Measurements from ENCODE around the gene MTCL1.

Gene MTCL1

GRCh38 chr18:8722946-8723820 is 17.8 kb downstream of the MTCL1 start:
- in situ Hi-C loops (cut with HindIII; ENCODE audit: low pct_unique_long_range_greater_than_20kb, low sequenced_read_pairs) = no loop called here
- TF ChIP-seq JUND (IDR thresholded peaks at IDR 0.05; ENCODE audit: low read depth) = no peak
- DNase-seq (ENCODE audit: low read depth in 1 of 2, low spot score in 1 of 2) = no peak

- no peak for DNase-seq (ENCODE audit: low read depth in 1 of 2, low spot score in 1 of 2)
- in situ Hi-C loops (cut with HindIII; ENCODE audit: low pct_unique_long_range_greater_than_20kb, low sequenced_read_pairs) = no loop called here
- no peak for TF ChIP-seq JUND (IDR thresholded peaks at IDR 0.05; ENCODE audit: low read depth)
These were observed 19.1 kb downstream of the MTCL1 start for GRCh38 chr18:8724452-8724851.

GRCh38 chr18:8726281-8726680 is 20.9 kb downstream of the MTCL1 start:
- in situ Hi-C loops (cut with HindIII; ENCODE audit: low pct_unique_long_range_greater_than_20kb, low sequenced_read_pairs) = no loop called here
- TF ChIP-seq JUND (IDR thresholded peaks at IDR 0.05; ENCODE audit: low read depth) = no peak

GRCh38 chr18:8726963-8727705 is 21.8 kb downstream of the MTCL1 start:
- DNase-seq (ENCODE audit: low read depth in 1 of 2, low spot score in 1 of 2) = no peak
- TF ChIP-seq JUND (IDR thresholded peaks at IDR 0.05; ENCODE audit: low read depth) = no peak
- in situ Hi-C loops (cut with HindIII; ENCODE audit: low pct_unique_long_range_greater_than_20kb, low sequenced_read_pairs) = no loop called here

More at GRCh38 chr18:8726281-8726680, 20.9 kb downstream of the MTCL1 start:
- DNase-seq (ENCODE audit: low read depth in 1 of 2, low spot score in 1 of 2) = no peak

- TF ChIP-seq JUND (IDR thresholded peaks at IDR 0.05; ENCODE audit: low read depth) = no peak
- DNase-seq (ENCODE audit: low read depth in 1 of 2, low spot score in 1 of 2) = no peak
- in situ Hi-C loops (cut with HindIII; ENCODE audit: low pct_unique_long_range_greater_than_20kb, low sequenced_read_pairs) = no loop called here
These were observed 24.9 kb downstream of the MTCL1 start for GRCh38 chr18:8730080-8730827.

GRCh38 chr18:8732442-8733360 is 27.3 kb downstream of the MTCL1 start:
- in situ Hi-C loops (cut with HindIII; ENCODE audit: low pct_unique_long_range_greater_than_20kb, low sequenced_read_pairs) = no loop called here
- TF ChIP-seq JUND (IDR thresholded peaks at IDR 0.05; ENCODE audit: low read depth) = no peak
- DNase-seq (ENCODE audit: low read depth in 1 of 2, low spot score in 1 of 2) = no peak

GRCh38 chr18:8734496-8734895 is 29.1 kb downstream of the MTCL1 start:
- TF ChIP-seq JUND (IDR thresholded peaks at IDR 0.05; ENCODE audit: low read depth) = no peak
- DNase-seq (ENCODE audit: low read depth in 1 of 2, low spot score in 1 of 2) = no peak
- in situ Hi-C loops (cut with HindIII; ENCODE audit: low pct_unique_long_range_greater_than_20kb, low sequenced_read_pairs) = no loop called here

GRCh38 chr18:8735274-8735673 is 29.9 kb downstream of the MTCL1 start:
- no peak for TF ChIP-seq JUND (IDR thresholded peaks at IDR 0.05; ENCODE audit: low read depth)
- in situ Hi-C loops (cut with HindIII; ENCODE audit: low pct_unique_long_range_greater_than_20kb, low sequenced_read_pairs) = no loop called here

GRCh38 chr18:8741117-8741516 is 35.8 kb downstream of the MTCL1 start:
- TF ChIP-seq JUND (IDR thresholded peaks at IDR 0.05; ENCODE audit: low read depth) = no peak
- in situ Hi-C loops (cut with HindIII; ENCODE audit: low pct_unique_long_range_greater_than_20kb, low sequenced_read_pairs) = no loop called here
- DNase-seq (ENCODE audit: low read depth in 1 of 2, low spot score in 1 of 2) = no peak

More at GRCh38 chr18:8735274-8735673, 29.9 kb downstream of the MTCL1 start:
- no peak for DNase-seq (ENCODE audit: low read depth in 1 of 2, low spot score in 1 of 2)

- in situ Hi-C loops (cut with HindIII; ENCODE audit: low pct_unique_long_range_greater_than_20kb, low sequenced_read_pairs) = no loop called here
- no peak for TF ChIP-seq JUND (IDR thresholded peaks at IDR 0.05; ENCODE audit: low read depth)
- DNase-seq (ENCODE audit: low read depth in 1 of 2, low spot score in 1 of 2) = no peak
These were observed 36.2 kb downstream of the MTCL1 start for GRCh38 chr18:8741532-8741931.

GRCh38 chr18:8742387-8743361 is 37.3 kb downstream of the MTCL1 start:
- DNase-seq (ENCODE audit: low read depth in 1 of 2, low spot score in 1 of 2) = no peak
- no peak for TF ChIP-seq JUND (IDR thresholded peaks at IDR 0.05; ENCODE audit: low read depth)
- in situ Hi-C loops (cut with HindIII; ENCODE audit: low pct_unique_long_range_greater_than_20kb, low sequenced_read_pairs) = no loop called here
